Epidermal melanocyte (primary cell): ENCODE results near the gene STK11.
A peak's percentile ranks its signal among the peaks of the same experiment; 100 is the strongest.

Source experiments
- DNase-seq: peaks from one replicate; pipeline ENCODE4 v3.0.0; 2011; ENCODE audit warnings: low spot score; ENCODE audit not compliant: insufficient read length

STK11 gene

DNA sequence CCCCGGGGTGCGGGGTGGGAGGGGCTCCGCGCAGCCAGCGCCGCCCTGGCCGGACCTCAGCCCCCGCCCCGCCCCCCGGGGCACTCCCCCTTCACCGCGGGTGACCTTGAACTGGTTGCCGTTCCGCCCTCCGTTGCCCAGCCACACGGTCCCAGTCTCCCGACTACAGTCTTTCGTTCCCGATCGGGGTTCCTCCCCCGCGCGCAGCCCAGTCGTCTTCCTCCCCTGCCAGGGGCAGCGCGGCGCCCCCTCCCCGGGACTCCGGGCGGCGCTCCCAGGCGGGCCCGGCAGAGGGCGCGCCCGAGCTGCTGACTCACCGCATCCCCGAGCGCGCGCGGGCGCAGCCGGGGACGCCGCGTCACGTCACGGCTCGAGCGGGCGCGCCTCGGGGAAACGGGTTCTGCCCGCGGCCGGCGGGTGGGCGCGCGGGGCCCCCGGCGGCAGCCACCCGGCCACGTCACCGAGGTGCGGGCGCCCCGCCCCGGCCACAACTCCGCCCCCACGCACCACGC is 43.3 kb downstream of the STK11 start:
- no peak for DNase-seq

DNA sequence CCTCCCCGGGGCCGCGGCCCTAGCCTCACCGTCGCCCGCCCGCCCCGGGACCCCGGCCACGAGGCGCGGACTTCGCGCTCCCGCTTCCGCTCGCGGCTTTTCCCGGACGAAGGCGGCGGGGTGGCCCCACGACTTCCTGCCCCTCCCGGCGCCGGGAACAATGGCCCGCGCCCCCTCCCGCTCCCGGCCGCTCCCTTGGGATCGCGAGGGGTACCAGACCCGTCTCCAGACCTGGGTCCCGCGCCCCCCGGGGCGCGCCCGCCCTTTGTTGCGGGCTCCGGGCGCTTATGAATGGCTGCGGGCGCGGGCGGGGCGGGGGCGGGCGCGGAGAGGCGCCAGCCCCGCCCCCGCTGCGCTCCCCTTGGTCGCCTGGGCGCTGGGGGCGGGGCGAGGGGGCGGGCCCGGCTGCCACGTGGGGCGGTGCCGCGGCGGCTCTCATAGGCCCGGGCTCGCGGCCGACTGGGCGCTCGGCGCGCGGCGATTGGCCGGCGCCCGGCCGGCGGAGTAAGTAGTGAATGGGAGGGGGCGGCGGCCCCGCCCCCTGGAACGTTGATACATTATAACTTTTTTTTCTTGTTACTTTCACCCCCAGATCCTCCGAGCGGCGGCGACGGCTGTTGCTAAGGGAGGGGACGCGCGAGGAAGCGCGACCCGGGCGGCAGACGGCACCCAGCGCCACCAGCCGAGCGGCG is 43.9 kb downstream of the STK11 start:
- DNase-seq, result peak; percentile 92

DNA sequence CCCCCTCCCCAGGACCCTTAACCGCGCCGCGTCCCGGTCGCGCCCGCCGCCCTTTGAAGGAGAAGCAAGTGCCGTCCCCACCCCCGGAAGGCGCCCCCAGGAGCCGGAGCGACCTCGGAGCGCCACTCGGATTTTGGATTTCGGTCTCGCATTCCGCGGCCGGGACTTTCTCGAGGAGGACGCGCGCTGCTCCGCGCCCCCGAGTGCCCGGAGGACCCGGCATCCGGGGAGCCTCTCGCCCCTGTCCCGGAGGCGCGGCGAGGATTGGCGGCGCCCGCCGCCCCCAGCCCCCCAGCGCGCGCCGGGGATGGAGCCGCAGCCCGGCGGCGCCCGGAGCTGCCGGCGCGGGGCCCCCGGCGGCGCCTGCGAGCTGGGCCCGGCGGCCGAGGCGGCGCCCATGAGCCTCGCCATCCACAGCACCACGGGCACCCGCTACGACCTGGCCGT is 44.4 kb downstream of the STK11 start:
- DNase-seq, result no peak

DNA sequence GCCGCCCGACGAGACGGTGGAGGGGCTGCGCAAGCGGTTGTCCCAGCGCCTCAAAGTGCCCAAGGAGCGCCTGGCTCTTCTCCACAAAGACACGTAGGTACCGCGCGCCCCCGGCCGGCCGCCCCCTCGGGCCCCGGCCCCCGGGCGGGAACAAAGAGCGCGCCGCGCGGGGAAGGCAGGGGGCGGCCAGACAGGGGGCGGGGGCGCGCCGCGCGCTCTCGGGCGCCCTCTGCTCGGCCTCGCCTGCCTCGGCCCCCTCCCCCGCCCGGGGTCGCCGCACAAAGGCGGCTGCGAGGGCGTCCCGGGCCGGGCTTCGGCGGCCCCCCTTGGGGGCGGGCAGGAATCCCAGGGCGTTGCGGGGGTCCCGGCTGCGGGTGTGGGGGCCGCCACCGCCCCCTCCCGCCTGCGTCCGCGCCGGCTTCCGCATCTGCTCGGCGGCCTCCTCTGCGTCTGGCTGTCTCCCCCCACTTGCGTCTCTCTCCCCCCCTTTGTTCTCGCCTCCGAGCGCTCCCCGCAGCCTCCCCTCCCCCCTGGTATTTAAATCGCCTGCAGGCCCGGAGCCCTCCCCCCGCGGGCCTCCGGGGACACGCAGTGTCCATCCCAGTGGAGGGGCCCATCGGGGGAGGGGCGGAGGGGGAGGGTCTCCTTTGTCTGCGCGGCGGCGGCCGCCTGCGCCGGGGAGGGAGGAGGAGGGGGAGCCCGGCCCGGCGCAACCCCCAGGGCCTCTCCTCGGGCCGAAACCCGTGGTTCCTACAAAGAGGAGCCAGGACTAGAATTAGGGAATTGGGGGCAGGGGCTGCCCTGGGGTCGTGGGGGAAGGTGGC is 45.1 kb downstream of the STK11 start:
- DNase-seq, result no peak

DNA sequence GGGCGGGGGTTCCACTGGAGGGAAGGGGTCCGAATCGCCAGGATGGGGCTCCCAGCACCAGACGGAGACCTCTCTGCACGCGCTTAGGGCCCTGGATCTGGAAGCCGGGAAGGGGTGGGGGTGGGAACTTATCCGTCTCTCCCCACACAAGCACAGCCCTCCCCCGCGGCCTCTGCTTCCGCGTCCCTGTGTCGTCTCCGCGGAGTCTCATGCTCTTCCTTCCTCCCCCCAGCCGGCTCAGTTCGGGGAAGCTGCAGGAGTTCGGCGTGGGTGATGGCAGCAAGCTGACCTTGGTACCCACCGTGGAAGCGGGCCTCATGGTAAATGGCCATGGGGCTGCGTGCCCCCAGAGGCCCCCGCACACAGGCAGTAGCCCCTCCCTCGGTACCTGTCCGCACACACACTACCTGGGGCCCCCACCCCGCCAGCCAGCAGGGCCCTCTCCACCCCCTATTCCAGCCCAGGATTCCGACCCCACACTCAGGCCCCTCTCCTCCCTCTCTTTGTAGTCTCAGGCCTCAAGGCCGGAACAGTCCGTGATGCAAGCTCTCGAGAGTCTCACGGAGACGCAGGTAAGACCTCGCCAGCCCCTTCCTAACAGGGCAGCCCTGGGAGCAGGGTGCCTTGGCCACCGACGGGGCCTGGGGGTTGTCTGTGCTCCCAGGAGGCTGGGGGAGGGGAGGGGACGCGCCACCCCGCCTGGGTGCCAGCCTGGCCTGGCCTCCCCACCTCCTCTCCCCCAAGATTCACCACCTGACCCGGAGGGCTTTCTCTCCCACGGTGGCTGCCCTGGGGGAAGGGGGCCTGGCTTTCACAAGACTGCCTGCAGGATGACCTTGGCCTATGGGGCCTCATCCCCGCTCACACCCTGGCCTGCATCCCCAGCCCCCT is 46.0 kb downstream of the STK11 start:
- no peak for DNase-seq

DNA sequence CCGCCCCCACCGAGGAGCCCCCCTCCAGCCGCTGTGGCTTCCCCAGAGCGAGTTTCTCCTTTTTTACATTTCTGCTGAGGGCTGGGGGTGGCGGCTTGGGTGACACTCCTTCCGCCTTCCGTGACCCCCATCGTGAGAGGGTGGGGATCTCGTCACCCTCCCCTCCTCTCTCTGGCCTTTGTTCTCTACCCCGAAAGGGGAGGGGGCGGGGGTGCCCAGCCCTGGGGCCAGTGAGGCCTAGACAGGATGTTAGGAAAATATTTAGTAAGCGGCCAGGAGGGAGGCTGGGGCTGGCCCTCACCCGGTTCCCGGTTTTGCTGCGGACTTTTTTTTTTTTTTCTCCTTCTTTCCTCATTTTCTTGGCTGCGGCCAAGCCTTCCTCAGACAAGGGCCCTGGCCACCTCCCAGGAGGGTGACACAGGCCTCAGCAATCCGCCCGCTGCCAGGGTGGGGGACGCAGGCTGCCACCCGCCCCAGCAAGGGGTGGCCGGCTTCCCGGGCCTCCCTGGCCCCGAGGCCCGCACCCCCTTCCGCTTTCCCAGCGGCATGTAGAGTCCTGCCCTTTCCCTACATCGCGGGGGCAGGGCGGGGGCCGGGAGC is 46.7 kb downstream of the STK11 start:
- DNase-seq, result no peak

DNA sequence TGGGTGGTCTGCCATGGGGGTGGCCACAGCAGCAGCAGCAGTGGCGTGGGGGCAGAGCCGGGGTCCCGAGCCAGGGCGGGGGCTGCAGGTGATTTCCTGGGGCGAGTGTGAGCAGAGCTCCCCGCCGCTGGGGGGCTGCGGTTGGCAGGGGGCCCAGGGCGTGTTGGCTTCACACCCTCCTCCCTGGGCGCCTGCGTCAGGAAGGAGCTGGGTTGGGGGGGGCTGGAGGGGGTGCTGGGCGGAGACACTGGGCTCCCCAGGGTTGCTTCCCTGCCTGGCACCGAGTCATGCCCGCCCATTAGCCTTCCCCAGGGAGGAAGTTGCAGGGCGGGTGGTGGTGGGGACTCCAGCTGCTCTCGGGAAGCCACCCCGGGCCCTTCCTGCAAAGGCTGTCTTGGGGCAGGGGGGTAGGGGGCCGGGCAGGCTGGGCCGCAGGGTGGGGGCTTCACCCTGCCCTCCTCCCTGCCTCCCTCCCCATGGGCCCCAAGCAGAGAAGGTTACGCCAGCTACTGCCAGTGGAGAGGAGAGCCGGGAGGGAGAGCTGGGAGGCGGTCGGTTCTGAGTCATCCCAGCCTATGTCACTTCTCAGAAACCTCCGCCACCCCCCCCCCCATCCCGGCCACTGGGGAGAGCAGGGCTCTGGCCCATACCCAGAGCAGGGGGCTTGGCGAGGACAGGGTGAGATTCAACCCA is 47.4 kb downstream of the STK11 start:
- DNase-seq, result peak; percentile 77

DNA sequence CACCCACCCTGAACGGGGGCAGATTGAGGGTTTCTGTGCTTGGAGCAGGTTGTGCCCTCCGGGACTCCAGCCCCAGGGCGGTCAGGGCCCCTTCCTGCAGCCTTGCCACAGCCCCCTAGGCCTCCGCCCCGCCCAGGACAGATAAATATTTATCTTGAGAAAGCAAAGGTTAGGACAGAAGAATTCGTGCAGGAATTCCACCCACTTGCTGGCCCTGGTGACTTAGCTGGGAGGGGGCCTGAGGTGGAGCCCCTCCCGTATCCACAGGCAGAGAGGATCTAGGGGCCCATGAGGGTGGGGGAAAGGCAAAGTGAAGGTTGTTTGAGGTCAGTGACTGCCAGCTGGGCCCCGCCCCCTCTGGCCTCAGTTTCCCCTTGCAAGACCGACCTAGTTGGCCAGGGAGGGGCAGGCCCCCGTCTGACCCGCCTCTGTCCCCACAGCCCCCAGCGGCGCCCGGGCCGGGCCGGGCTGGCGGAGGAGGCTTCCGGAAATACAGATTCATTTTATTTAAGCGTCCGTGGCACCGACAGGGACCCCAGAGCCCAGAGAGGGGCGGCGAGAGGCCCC is 48.0 kb downstream of the STK11 start:
- DNase-seq, result no peak

DNA sequence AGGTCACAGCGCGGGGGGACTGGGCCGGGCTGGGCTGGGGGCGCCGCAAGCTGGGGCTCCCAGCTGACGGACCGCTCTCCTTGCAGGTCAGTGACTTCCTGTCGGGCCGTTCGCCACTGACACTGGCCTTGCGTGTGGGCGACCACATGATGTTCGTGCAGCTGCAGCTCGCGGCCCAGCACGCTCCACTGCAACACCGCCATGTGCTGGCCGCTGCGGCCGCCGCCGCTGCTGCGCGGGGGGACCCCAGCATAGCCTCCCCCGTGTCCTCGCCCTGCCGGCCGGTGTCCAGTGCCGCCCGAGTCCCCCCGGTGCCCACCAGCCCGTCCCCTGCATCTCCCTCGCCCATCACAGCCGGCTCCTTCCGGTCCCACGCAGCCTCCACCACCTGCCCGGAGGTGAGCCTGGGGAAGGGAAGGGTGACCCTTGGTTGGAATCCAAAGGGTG is 48.5 kb downstream of the STK11 start:
- no peak for DNase-seq

DNA sequence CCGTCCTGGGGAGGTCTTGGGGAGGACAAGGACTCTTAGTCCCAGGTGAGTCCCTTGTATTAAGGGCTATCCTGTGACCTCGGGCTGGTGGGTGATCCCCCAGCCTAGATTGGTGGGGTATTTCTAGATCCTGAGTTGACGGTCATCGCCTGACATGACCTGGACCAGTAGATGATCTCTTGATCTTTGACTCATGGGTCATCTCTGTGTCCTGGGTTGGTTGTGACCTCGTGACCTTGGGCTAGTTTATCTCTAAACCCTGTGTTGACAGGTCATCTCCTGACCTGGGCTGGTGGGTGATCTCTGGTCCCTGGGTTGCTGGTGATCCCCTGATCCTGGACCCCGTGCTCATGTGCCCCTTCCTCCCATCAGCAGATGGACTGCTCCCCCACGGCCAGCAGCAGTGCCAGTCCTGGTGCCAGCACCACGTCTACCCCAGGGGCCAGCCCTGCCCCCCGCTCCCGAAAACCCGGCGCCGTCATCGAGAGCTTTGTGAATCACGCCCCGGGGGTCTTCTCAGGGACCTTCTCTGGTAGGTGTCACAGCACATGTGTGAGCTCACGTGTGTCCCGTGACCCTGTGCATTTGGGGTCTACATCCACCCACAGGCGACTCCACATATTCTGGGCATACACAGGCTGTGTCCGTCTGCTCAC is 49.1 kb downstream of the STK11 start:
- DNase-seq, result no peak

DNA sequence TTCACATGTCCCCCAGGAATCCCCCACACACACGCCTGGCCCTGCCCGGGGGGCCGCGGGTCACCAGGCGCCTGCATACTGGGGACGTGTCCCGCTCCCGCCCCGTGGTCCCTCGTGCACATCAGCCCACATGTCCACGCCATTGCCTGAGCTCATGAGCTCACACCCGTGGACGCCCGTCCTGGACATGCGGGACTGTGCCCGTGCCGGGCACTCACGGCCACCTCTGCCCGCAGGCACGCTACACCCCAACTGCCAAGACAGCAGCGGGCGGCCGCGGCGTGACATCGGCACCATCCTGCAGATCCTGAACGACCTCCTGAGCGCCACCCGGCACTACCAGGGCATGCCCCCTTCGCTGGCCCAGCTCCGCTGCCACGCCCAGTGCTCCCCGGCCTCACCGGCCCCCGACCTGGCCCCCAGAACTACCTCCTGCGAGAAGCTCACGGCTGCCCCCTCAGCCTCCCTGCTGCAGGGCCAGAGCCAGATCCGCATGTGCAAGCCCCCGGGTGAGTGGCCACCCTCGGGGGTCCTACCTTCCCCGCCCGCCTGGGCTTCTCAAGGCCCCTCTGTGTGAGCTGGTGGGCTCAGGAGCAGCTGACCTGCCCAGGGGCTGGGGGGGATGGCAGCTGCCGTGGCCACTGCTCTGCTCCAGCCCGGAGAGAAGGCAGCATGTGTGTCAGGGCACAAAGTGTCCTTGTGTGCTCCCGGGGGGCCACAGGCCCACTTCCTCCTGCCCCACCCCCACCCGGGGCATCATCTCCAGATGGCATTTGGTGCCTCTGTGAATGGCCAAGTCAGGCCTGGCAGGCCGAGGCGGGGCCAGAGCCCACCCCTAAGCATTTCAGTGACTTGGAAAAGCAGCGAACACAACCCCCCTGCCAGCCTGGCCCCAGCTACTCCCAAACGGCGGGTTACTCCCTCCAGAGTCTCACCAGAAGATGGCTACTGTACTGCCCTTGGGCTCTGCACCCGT is 49.9 kb downstream of the STK11 start:
- DNase-seq, result no peak

DNA sequence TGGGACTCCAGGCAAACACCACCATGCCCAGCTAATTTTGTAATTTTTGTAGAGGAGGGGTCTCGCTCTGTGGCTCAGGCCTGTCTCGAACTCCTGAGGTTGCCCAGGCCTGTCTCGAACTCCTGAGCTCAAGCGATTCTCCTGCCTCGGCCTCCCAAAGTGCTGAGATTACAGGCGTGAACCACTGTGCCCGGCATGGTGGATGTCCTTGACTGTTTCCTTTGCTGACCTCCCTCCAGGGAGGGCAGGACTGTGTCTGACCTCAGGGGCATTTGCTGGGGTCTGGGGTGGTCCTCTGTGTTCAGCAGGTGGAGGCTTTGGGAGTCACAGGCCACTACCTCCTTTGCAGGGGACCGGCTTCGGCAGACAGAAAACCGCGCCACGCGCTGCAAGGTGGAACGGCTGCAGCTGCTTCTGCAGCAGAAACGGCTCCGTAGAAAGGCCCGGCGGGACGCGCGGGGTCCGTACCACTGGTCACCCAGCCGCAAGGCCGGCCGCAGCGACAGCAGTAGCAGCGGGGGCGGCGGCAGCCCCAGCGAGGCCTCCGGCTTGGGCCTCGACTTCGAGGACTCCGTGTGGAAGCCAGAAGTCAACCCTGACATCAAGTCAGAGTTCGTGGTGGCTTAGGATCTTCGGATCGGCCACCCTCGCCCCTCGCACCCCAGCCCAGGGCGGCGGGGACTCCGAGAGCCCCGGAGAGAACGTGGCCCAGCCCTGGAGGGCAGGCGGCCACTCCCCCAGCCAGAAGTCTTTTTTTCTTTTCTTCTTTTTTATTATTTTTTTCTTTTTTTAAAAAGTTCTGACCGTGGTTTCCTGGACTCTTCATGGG is 51.3 kb downstream of the STK11 start:
- DNase-seq, result no peak

DNA sequence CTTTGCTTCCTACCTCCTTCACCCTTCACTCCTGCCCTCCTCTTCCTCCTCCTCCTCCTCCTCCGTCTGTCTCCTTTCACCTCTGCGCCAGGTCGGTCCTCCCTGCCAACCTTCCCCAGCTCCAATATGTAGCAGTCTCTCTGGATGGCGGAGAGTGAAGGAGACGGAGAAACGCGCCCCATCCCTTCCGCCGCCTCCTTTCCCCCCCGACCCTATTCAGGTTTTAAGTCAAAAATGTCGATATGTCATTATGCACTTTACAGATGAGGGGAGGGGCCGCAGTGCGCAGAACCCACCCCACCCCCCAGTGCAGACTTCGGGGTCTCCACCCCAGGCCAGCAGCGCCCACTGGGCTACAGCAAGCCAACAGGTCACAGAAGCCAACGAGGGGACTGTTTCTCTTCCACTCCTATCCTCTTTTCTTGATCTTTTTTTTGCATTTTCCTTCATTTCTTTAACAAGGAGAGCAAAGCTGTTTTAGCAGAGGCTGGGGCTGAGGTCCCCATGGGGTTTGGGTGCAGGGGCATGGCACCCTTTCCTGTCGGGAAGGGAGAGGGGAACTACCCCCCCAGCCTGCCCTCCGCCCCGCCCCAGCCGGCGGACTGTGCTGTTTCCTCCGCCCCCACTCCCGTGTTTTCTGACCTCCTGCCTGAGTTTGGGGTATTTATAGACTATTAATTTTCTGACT is 52.0 kb downstream of the STK11 start:
- no peak for DNase-seq

DNA sequence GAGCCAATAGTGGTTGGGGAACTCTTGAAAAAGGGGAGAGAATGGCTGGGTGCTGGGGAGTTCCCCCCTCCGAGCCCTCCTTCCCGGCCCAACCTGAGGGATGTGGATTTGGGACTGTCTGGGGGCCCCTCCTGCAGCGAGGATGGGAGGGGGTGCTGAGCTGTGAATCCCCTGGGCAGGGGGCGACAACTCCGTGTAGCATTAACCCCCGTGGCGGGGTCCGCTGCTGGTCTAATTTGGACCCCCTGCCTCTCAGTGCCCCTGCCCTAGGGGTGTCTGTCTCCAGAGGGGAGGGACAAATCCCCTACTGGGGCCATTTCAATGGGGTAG is 52.5 kb downstream of the STK11 start:
- no peak for DNase-seq

DNA sequence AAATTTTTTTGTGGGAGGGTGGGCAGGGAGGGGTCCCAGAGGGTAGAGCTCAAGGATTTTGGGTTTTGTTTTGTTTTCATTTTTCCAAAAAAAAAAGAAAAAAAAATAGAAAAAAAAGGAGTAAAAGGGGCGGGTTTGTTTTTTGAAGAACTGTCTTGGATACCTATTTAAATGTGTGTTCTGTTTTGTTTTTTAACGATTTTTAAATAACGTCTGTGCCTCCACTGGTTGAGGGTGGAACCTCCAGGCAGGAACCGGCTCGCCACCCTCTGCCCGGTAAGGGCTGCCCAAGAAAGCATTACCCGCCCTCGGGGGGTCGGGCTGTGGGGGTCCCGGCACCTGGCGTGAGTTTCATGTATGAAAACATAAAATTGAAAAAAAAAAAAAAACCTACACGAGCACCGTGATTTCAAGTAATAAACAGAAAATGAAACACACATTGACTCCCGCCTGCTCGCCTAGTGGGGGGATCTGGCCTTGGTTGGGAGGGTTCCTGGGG is 53.2 kb downstream of the STK11 start:
- no peak for DNase-seq

DNA sequence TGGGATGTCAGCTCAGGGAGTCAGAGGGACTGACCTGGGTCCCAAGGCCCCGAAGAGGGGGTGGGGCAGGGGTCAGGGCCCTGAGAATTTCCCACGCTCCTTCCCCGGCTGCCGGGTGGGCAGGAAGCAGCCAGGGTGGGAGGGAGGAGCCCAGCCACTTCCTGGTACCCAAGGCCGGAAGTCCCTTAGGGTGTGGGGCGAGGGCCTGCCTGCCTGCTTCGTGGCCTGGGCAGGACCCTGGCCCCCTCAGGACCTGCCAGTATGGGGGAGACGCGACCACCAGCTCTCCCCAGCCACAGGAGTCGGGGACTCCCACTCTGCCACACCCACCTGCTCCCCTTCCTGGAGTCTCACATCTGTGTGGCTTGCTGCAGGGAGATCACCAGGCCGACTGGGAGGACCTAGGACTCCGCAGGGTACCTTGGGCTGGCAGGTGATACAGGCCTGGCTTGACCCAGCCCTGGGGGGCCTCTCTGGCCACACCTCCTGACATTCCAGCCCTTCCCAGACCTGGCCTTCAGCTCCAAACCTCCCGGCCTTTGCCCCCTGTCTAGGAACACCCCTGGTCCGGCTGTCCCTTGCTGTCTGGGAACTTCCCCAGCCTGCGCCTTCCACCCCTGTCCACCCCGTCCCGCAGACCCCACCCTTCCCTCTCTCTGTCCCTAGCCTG is 53.8 kb downstream of the STK11 start:
- no peak for DNase-seq
